Calu3 (cell line): ENCODE data around the gene TRIM63. TPM values are rescaled to one million over a fixed set of nuclear protein-coding genes. Genes with fewer than 3 reads are reported as not detected.

ENCODE experiments used
- BruUV-seq: library from RNA; stranded (reverse); fragments of 400-500 nt; replicated peaks from 2 replicates; lab custom pipeline; 2021; lab: Mats Ljungman, UMichigan
- CTCF ChIA-PET: fragments of 300-600 bp; sonication (Branson Sonifier 250); formaldehyde crosslinking; loops from one replicate; lab custom pipeline; 2022; ENCODE audit warnings: antibody characterized with exemption; lab: Charles Lee
- DNase-seq: peaks from one replicate; pipeline ENCODE4 v3.0.0; 2022
- H3K27ac Mint-ChIP-seq: one replicate; pipeline ENCODE4 v1.8.0; 2022; ENCODE audit warnings: mixed read lengths; ENCODE audit not compliant: unreplicated experiment
- H3K27me3 Mint-ChIP-seq: one replicate; pipeline ENCODE4 v1.8.0; 2022; ENCODE audit warnings: mixed read lengths; ENCODE audit not compliant: unreplicated experiment
- H3K36me3 Mint-ChIP-seq: one replicate; pipeline ENCODE4 v1.8.0; 2022; ENCODE audit warnings: mild to moderate bottlenecking, moderate library complexity, mixed read lengths; ENCODE audit not compliant: insufficient read depth, unreplicated experiment
- H3K4me1 Mint-ChIP-seq: one replicate; pipeline ENCODE4 v1.8.0; 2022; ENCODE audit warnings: mild to moderate bottlenecking, low read depth, mixed read lengths; ENCODE audit not compliant: unreplicated experiment
- H3K4me3 Mint-ChIP-seq: one replicate; pipeline ENCODE4 v1.8.0; 2022; ENCODE audit warnings: mild to moderate bottlenecking, low read depth, moderate library complexity, mixed read lengths; ENCODE audit not compliant: unreplicated experiment
- H3K9me3 Mint-ChIP-seq: one replicate; pipeline ENCODE4 v1.8.0; 2022; ENCODE audit warnings: low read depth, mixed read lengths; ENCODE audit not compliant: unreplicated experiment
- CTCF ChIP-seq: fragments of 200-600 bp; IDR thresholded peaks from one replicate; pipeline ENCODE4 v1.8.0; 2022; ENCODE audit warnings: antibody characterized with exemption; ENCODE audit not compliant: unreplicated experiment
- intact Hi-C: fragments of 100-400 bp; cut with micrococcal nuclease; formaldehyde crosslinking; loops from one replicate; pipeline ENCODE4 v1.10.0; 2022; ENCODE audit not compliant: unreplicated experiment
- total RNA-seq: library from RNA; stranded (reverse); gene quantifications from 2 replicates; pipeline ENCODE4 v1.2.3, GENCODE V29; 2022

The TRIM63 gene
- total RNA-seq, 1 experiment from 2014 or later, result not detected

DNA sequence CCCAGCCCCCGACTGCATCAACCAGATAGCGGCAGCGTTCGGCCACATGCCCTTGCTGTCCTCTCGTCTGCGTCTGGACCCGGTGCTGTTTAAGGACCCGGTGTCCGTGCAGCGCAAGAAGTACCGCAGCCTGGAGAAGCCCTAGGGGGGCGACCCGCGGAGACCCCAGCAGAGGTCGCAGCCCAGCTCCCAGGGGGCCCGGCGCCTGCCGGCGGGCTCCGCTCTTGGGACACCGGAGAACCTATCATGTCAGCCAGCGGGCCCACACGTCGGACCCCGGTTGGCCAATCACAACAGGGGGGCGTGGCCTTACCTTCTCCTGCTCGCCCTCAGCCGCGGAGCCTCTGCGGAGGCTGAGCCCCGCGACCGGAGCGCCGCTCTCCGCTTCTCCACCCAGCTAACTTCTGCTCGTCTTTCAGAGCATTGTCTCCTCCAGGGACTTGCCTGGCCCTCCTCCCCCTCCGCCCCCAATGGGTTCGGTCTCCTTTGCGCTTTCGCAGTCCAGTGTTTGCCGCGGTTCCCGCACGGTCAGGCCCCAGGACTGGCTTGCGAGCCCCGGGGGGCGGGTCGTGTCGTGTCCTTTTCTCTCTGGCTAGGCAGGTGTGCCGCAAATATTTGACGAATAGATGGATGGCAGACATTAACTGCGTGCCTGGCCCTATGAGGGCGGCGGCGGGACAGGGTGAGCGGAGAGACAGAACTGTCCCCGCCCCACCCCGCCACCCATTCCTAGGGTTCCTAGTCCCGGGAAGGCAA, 32.0 kb downstream of the TRIM63 start:
- peaks cover 26% of the 10 kb centered on the region for H3K27me3 Mint-ChIP-seq
- CTCF ChIA-PET, result interaction anchor here (0.8 to 2.0 kb wide), 6 partner anchors 29 to 140 kb away, joined by 3 to 22 read pairs (median 3); no protein-coding TSS in a partner anchor
- H3K9me3 Mint-ChIP-seq, result no peaks in the 10 kb centered on the region
- BruUV-seq, result no TSS peak
- H3K4me1 Mint-ChIP-seq, result peaks cover 12% of the 10 kb centered on the region
- H3K27ac Mint-ChIP-seq, result peak overlapping the region; percentile 52
- no peak for TF ChIP-seq CTCF
- intact Hi-C loops, result loop anchor here (2.0 kb wide), 1 partner anchor 69 kb away; no protein-coding TSS in a partner anchor
- H3K4me3 Mint-ChIP-seq, result peak overlapping the region; percentile 96
- DNase-seq, result peak; percentile 89
- H3K36me3 Mint-ChIP-seq, result peaks cover 23% of the 10 kb centered on the region

- no peak for TF ChIP-seq CTCF
- intact Hi-C loops, result loop anchor here (2.0 kb wide), 1 partner anchor 70 kb away; no protein-coding TSS in a partner anchor
- BruUV-seq, result no TSS peak
- Mint-ChIP-seq H3K36me3 (peaks cover 23% of the 10 kb centered on the region), H3K4me1 (peaks cover 12% of the 10 kb centered on the region), H3K9me3 (no peaks in the 10 kb centered on the region), H3K27me3 (peaks cover 31% of the 10 kb centered on the region), H3K27ac (no peak overlapping the region), H3K4me3 (peak overlapping the region; percentile 96)
- CTCF ChIA-PET, result interaction anchor here (0.6 to 1.4 kb wide), 4 partner anchors 31 to 282 kb away, joined by 3 read pairs; no protein-coding TSS in a partner anchor
- peak; percentile 8 for DNase-seq
Observed at GRCh38 chr1:26034504-26035202, 32.8 kb downstream of the TRIM63 start.

DNA sequence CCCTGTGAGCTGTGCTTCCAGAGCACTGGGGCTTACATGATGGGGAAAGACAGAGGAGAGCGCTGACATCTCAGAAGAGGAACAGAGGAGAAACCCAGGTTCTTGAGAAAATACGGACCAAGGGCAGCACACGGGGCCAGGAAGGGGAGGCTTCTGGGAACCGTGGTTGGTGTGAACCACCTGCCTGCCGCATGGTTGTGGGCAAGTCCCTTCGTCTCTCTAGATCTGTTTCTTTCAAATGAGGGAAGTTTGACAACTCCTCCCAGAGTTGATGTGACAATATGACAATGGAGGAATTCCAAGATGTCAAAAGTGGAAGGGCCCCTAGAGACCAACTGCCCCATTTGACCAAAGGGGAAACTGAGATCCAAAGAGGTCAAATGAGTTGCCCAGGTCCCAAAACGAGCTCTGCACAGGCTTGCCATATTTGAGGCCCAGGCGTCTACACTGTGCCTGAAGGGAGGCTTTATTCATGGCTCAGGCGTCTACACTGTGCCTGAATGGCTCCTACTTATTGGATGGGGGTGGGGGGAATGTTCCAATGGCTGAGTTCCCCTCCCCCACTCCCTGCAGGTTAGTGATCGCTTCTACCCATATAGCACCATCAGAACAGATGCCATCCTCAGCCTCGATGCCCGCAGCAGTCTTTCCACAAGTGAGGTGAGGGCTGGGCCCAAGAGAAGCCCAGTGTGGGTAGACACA, 34.6 kb downstream of the TRIM63 start:
- Mint-ChIP-seq H3K36me3 (peaks cover 23% of the 10 kb centered on the region), H3K9me3 (no peaks in the 10 kb centered on the region), H3K27ac (no peak overlapping the region), H3K27me3 (peaks cover 48% of the 10 kb centered on the region), H3K4me3 (no peak overlapping the region), H3K4me1 (peaks cover 12% of the 10 kb centered on the region)
- BruUV-seq, result no TSS peak
- intact Hi-C loops, result no loop called here
- no peak for DNase-seq
- CTCF ChIA-PET, result no interaction called here
- TF ChIP-seq CTCF, result no peak

GRCh38 chr1:26031611-26032220, 35.7 kb downstream of the TRIM63 start:
- DNase-seq, result no peak
- Mint-ChIP-seq H3K4me3 (no peak overlapping the region), H3K27me3 (peaks cover 50% of the 10 kb centered on the region), H3K27ac (no peak overlapping the region), H3K36me3 (peaks cover 21% of the 10 kb centered on the region), H3K4me1 (peaks cover 10% of the 10 kb centered on the region), H3K9me3 (no peaks in the 10 kb centered on the region)
- no peak for TF ChIP-seq CTCF
- no TSS peak for BruUV-seq
- CTCF ChIA-PET, result no interaction called here
- intact Hi-C loops, result no loop called here
